ENCODE measurements around the gene SDR42E1.

SDR42E1 gene

GRCh38 chr16:82011199-82011641 is at the start of gene SDR42E1:
TSS of gene SDR42E1 (minus strand) at chr16:82011470. CDS start at chr16:82000858, 10,612 bp downstream.
- DNase-seq (ENCODE audit: low spot score), result no peak

GRCh38 chr16:82059983-82060421 is 48.7 kb upstream of the SDR42E1 start:
- DNase-seq (ENCODE audit: low spot score), result no peak

DNA sequence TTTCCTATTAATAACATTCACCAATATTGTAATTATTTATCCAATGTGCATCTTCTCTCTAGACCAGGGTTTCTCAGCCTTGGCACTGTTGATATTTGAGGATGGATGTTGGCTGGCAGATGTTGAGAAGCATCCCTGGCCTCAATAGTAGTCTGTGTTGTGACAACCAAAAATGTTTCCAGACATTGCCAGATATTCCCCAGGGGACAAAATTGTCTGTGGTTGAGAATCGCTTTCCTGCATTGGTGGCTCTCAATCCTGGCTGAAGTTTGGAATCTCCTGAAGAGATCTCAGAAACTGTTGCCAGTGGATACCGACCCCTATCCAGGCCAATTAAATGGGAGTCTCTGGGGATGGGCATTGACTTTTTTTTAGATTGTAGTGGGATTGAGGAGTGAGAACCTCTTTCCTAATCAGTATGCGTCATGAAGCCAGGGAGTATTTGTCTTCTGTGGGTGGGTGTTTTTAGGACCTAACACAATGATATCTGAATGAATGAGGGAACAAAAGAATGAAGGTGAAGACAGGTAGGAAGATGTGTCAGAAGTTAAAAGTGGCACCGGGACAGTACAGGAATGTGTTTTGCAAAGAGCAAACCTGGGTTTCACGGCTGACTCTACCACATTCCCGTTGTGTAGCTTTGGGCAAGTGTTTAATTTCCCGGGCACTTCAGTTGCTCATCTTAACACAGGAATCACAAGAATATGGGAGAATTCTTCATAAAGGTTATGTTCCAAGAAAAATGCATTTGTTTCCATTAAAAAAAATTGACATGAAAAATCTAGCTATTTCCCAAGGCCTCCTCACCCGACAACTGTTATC is 48.1 kb upstream of the SDR42E1 start:
- DNase-seq (ENCODE audit: low spot score), result no peak

DNA sequence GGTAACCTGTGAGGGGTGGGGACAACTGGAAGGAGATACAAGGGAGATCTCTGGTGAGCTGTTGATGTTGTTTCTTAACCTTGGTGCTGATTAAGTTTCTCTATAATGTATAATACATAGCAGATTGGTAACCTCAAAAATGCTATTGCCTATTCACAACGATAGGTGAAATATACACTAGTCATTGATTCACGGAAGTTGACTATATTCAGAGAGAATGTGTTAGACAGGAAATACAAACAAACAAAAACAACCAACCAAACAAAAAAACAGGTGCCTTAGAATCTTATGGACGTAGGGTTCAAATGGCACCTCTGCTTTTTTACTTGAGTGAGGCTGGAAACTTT is 45.3 kb upstream of the SDR42E1 start:
- no peak for DNase-seq (ENCODE audit: low spot score)

DNA sequence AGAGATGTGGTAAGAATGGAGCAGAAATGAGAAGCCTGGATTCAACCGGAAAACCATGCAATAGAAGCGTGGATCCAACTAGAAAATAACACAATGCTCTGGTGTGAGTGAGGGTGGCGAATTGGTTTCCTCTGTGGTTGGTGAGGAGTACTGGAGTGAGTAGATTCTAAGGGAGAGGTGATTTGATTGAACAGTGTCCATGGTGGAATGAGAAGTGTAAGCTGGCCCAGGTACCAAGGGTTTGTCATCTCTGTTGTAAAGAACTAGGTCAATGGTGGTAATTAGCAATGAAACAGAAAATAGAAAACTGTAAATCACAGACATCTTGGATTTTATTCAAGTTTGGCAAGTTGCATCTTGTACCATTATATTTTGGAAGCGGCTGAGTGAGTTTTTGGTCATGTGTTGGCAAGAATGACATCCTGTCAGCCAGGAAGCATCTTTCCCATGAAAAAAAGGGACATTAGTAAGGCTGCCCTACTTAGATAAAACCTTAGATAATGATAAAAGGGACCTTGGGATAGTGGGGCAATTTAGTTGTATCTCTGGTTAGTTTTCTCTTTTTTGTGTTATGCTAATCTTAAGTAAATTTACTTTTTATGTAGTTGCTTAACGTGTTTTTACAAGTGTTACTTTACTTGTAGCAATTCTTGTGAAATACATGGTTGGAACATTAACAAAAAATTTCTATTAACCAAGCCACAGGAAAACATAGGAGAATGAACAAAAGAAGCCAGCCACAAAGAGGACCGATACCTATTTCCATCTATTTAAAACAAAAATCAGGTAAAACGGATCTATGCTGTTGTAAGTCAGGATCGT is 44.7 kb upstream of the SDR42E1 start:
- no peak for DNase-seq (ENCODE audit: low spot score)

- no peak for DNase-seq (ENCODE audit: low spot score)
These were observed 43.8 kb upstream of the SDR42E1 start for GRCh38 chr16:82055117-82055516.

GRCh38 chr16:82051656-82052055 is 40.4 kb upstream of the SDR42E1 start:
- DNase-seq (ENCODE audit: low spot score), result no peak

GRCh38 chr16:82050909-82051357 is 39.7 kb upstream of the SDR42E1 start:
- no peak for DNase-seq (ENCODE audit: low spot score)

DNA sequence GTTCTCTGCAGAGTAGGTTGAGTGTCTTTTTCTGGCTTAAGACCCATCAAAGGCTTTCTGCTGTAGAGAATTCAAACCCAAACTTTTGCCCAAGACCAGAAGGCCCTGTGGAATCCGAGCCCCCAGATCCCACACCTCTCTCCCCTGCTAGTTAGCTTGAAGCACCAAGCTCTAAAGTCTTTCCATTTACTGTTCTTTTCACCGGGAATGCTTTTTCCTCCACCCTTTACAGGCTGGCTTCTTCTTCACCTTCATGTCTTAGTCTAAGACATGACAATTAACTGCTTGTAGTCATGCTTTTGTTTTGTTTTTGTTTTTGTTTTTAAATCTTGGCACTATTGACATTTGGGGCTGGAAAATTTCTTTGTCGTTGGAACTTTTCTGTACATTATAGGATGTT is 39.2 kb upstream of the SDR42E1 start:
- DNase-seq (ENCODE audit: low spot score), result no peak

GRCh38 chr16:82049484-82049883 is 38.2 kb upstream of the SDR42E1 start:
- no peak for DNase-seq (ENCODE audit: low spot score)

GRCh38 chr16:82047787-82048186 is 36.5 kb upstream of the SDR42E1 start:
- no peak for DNase-seq (ENCODE audit: low spot score)

- DNase-seq (ENCODE audit: low spot score), result no peak
These were observed 36.1 kb upstream of the SDR42E1 start for GRCh38 chr16:82047374-82047773.

DNA sequence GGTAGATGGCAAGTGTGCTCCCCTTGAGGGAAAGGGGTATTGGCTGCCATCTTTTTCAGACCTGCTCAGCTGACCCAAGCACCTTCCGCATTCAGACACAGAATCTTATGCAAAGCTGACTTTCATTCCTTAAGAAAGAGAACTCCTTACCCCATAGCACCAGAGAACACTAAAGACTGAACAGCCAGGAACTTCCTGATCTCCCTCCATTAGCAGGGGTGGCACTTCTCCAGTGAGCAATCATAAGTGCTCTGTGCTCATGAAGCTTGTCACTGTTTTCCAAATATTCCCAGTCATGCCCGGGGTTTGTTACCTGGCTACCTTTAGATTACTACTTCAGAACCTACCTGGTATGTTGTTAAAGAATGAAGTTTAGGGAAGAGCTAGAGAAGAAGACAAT is 35.7 kb upstream of the SDR42E1 start:
- DNase-seq (ENCODE audit: low spot score), result no peak

DNA sequence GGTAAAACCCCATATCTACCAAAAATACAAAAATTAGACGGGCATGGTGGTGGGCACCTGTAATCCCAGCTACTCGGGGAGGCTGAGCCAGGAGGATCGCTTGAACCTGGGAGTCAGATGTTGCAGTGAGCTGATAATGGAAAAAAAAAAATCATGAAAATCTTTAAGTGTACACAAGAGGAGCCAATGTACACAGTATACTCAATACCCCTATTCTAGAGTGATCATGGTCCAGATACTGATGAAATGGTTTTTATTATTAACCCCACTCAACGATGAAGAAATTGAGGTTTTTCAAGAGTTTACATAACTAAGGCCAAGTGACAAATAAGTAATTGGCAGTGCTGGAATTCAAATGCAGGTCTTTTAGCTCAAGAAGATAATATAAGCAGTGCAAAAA is 35.3 kb upstream of the SDR42E1 start:
- DNase-seq (ENCODE audit: low spot score), result no peak

GRCh38 chr16:82045465-82045864 is 34.2 kb upstream of the SDR42E1 start:
- DNase-seq (ENCODE audit: low spot score), result no peak

DNA sequence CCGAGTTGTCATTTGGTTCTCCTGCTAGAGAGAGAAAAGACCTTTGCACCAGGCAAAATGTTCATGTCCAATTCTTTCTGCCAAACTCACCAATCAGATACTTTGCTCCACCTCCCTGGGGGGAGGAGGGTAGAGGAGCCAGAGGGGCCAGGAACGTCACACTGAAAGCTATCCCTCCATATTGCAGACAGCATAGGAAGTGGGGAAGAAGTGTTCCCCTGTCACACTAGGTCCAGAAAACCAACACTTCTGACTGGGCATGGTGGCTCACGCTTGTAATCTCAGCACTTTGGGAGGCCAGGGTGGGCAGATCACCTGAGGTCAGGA is 33.3 kb upstream of the SDR42E1 start:
- DNase-seq (ENCODE audit: low spot score), result no peak

DNA sequence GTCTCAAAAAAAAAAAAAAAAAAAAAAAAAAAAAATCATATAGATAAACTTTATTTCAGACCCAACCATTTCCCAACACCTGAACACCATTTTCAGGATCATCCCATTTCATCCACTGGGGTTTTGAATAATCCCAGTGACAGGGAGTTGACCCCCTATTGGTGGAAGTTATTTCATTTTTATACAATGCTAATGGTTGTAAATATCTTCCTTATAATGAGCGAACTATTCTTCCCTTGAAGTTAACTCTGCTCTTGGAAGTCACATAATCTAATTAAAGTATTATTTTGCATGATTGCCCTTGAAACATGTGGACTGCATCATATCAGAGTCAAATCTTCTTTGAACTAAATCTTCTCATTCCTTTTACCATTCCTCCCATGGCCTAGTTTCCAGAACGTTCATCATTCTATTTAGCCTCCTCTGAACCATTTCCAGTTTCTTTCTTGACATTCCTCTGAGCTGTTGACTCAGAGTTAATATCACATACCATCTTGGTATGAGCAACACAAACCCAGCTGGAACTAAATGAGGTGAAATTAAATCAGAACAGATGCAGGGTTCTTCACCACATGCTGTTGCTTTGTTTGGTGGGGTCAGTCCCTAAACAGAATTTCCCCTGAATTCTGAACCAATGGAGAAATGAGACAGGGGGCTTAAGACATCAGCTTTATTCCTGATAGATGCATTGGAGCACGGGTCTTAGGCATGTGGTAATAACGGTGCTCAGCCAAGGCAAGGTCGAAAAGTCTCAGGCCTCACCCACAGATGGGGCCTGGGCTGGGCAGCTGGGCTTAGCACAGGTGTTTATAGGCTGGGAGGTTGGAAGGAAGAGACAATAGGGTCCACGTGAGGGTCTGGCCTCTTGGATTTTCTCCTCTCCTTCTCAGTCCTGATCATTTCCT is 32.7 kb upstream of the SDR42E1 start:
- no peak for DNase-seq (ENCODE audit: low spot score)

- DNase-seq (ENCODE audit: low spot score), result no peak
These were observed 31.6 kb upstream of the SDR42E1 start for GRCh38 chr16:82042846-82043245.

- no peak for DNase-seq (ENCODE audit: low spot score)
These were observed 30.9 kb upstream of the SDR42E1 start for GRCh38 chr16:82042144-82042543.

DNA sequence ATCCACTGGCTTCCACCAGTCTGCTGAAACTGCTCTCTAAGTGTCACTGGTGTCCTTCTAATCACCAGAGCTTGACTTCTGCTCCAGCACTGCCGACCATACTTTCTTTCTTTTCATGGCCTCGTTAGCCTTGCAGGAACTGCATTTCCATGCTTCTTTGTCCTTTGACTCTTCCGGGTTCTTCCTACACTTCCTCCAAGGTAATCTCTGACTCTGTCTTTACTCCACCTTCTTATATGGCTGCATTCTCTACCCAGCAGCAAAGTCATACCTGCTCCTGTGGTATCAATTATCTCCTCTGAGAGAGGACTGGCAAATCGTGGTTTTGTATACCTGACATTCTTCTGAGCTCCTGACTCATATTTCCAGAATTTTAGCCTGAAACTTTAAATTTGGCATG is 30.3 kb upstream of the SDR42E1 start:
- no peak for DNase-seq (ENCODE audit: low spot score)

GRCh38 chr16:82040296-82040695 is 29.0 kb upstream of the SDR42E1 start:
- no peak for DNase-seq (ENCODE audit: low spot score)

DNA sequence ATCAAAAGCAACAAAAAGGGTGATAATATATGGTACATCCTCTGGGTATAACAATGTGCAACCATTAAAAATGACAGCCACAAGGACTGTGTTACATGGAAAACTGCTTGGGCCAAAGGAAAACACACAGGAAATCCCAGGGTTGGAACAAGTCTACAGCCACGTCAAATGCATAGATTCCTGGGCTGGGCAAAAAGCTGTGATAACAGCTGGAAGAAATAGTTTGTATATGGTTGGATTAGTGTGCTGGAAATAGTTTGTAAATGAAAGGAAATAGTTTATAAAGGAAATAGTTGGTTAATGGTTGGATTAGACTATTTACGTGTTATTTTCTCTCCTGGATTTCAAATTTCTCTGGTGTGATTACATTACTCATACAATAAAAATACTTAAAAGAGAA is 26.4 kb upstream of the SDR42E1 start:
- DNase-seq (ENCODE audit: low spot score), result no peak

Measured in RKO (cell line).